Measurements from ENCODE around the gene F5.

F5 gene

DNA sequence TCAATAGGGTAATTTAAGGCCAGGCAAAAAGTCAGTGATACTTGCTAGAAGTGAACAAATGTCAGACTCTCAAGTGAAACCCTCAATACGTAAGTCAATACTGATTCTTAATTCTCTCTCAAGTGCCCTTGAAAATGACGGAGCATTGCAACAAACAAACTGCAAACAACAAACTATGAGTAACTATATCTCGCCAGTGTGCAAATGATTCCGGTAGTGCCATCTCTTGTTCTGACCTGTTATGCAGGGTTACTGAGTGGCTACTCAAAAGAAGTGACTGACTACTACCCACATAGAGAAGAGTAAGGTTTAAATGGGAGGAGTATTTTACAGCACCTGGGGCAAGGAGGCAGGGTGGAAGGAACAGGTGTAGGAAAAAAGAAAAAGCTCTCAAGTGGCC lies 102.2 kb downstream of the F5 start:
- H3K9ac ChIP-seq (ENCODE audit: low read length): peak overlapping the region; percentile 8
- no peaks in the 10 kb centered on the region for H3K9me3 ChIP-seq (ENCODE audit: low read length)
- no peaks in the 10 kb centered on the region for H3K27me3 ChIP-seq (ENCODE audit: control insufficient read depth in 1 of 2, insufficient read depth in 2 of 2, low read length in 2 of 2)
- peaks cover 37% of the 10 kb centered on the region for H3K4me1 ChIP-seq (ENCODE audit: insufficient read depth, low read length)
- H3K4me3 ChIP-seq (ENCODE audit: low read depth in 1 of 2, low read length in 2 of 2): peak overlapping the region; percentile 29 to 83
- H3K36me3 ChIP-seq (ENCODE audit: insufficient read depth, low read length): no peaks in the 10 kb centered on the region
- H3K27ac ChIP-seq (ENCODE audit: low read depth, low read length): no peak overlapping the region

GRCh38 chr1:169483500-169483966 lies 102.7 kb downstream of the F5 start:
- no peaks in the 10 kb centered on the region for H3K36me3 ChIP-seq (ENCODE audit: insufficient read depth, low read length)
- H3K4me3 ChIP-seq (ENCODE audit: low read depth in 1 of 2, low read length in 2 of 2): peak overlapping the region; percentile 24 to 83
- peak overlapping the region; percentile 4 for H3K27ac ChIP-seq (ENCODE audit: low read depth, low read length)
- H3K9ac ChIP-seq (ENCODE audit: low read length): peak overlapping the region; percentile 8
- no peaks in the 10 kb centered on the region for H3K9me3 ChIP-seq (ENCODE audit: low read length)
- H3K4me1 ChIP-seq (ENCODE audit: insufficient read depth, low read length): peaks cover 37% of the 10 kb centered on the region
- no peaks in the 10 kb centered on the region for H3K27me3 ChIP-seq (ENCODE audit: control insufficient read depth in 1 of 2, insufficient read depth in 2 of 2, low read length in 2 of 2)

DNA sequence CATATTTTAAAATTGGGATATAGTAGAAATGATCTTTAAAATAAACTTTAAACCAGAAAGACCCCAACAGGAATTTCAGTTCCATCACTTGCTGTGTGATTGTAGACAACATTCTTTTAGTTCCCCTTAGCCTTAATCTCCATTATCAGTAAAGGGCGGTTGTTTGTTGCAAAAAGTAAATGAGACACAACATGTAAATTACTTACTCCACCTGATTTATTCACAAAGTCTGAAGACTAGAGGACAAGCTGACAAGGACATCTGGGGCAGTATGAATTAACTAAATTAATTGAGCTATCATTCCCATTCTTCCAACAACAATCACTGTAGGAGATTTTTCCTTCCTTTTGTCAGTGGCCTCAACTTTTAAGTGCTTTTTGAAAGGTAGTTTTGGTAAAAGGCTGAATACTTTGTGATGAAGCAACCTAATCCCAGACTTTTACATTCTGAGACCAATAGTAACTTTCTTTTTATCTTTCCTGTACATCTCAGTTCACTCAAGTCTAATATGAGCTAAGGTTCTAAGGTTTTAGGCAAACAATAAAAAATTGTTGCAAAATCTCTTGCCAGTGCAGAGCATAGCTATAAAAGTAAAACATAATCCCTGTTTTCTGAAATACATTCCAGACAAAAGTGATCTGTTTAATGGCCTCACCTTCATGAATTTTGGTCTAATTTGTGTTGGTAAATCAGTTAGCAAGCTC lies 106.8 kb downstream of the F5 start:
- no peak overlapping the region for H3K4me3 ChIP-seq (ENCODE audit: low read depth in 1 of 2, low read length in 2 of 2)
- H3K9me3 ChIP-seq (ENCODE audit: low read length): no peaks in the 10 kb centered on the region
- no peaks in the 10 kb centered on the region for H3K27me3 ChIP-seq (ENCODE audit: control insufficient read depth in 1 of 2, insufficient read depth in 2 of 2, low read length in 2 of 2)
- H3K9ac ChIP-seq (ENCODE audit: low read length): no peak overlapping the region
- no peak overlapping the region for H3K27ac ChIP-seq (ENCODE audit: low read depth, low read length)
- no peaks in the 10 kb centered on the region for H3K36me3 ChIP-seq (ENCODE audit: insufficient read depth, low read length)
- peaks cover 22% of the 10 kb centered on the region for H3K4me1 ChIP-seq (ENCODE audit: insufficient read depth, low read length)

DNA sequence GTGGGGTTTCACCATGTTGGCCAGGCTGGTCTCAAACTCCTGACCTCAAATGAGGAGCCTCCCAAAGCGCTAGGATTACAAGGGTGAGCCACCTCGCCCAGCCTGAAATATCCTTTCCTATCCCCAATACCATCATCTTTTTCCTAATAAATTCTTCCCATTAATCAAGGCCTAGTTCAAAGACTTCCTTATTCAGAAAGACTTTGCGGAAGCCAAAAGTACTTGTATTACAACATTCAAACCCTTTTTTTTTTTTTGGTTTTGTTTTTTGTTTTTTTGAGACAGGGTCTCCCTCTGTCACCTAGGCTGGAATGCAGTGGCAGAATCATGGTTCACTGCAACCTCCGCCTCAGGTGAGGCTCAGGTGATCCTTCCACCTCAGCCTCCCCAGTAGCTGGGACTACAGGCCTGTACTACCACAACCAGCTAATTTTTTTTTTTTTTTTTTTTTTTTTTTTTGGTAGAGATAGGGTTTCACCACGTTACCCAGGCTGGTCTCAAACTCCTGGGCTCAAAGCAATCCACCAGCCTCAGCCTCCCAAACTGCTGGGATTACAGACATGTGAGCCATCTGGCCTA lies 108.1 kb downstream of the F5 start:
- Histone ChIP-seq H3K27ac (ENCODE audit: low read depth, low read length) (no peak overlapping the region), H3K9ac (ENCODE audit: low read length) (no peak overlapping the region), H3K4me1 (ENCODE audit: insufficient read depth, low read length) (peaks cover 8% of the 10 kb centered on the region), H3K27me3 (ENCODE audit: control insufficient read depth in 1 of 2, insufficient read depth in 2 of 2, low read length in 2 of 2) (no peaks in the 10 kb centered on the region), H3K4me3 (ENCODE audit: low read depth in 1 of 2, low read length in 2 of 2) (no peak overlapping the region), H3K9me3 (ENCODE audit: low read length) (no peaks in the 10 kb centered on the region), H3K36me3 (ENCODE audit: insufficient read depth, low read length) (no peaks in the 10 kb centered on the region)

DNA sequence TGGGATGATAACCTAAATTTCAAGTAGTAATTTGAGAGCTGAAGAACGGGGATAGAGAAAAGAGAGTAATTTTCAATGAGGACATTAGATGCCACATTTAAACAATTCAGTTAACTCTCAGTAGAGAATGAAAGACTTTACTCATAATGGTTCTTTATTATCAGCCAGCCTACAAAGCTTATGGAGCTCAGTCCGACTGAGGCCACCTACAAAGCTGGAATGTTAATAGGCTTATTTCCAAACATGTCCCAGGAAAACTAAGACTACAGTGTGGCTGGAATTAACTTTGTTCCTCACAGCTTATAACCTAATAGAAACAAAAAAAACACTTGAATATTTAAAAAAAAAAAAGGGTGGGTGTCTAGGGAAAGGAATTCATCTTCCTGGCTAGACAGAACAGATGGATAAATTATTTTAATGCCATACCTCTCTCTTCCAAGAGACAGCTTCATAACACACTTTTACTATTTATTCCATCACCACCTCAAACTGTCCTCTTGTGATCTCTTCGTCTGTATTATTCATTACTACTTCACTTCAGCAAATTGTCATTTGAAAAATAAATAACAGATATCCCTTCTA lies 110.4 kb downstream of the F5 start:
- no peak overlapping the region for H3K4me3 ChIP-seq (ENCODE audit: low read depth in 1 of 2, low read length in 2 of 2)
- H3K4me1 ChIP-seq (ENCODE audit: insufficient read depth, low read length): peaks cover 3% of the 10 kb centered on the region
- no peaks in the 10 kb centered on the region for H3K9me3 ChIP-seq (ENCODE audit: low read length)
- H3K9ac ChIP-seq (ENCODE audit: low read length): no peak overlapping the region
- no peak overlapping the region for H3K27ac ChIP-seq (ENCODE audit: low read depth, low read length)
- no peaks in the 10 kb centered on the region for H3K36me3 ChIP-seq (ENCODE audit: insufficient read depth, low read length)
- H3K27me3 ChIP-seq (ENCODE audit: control insufficient read depth in 1 of 2, insufficient read depth in 2 of 2, low read length in 2 of 2): no peaks in the 10 kb centered on the region

DNA sequence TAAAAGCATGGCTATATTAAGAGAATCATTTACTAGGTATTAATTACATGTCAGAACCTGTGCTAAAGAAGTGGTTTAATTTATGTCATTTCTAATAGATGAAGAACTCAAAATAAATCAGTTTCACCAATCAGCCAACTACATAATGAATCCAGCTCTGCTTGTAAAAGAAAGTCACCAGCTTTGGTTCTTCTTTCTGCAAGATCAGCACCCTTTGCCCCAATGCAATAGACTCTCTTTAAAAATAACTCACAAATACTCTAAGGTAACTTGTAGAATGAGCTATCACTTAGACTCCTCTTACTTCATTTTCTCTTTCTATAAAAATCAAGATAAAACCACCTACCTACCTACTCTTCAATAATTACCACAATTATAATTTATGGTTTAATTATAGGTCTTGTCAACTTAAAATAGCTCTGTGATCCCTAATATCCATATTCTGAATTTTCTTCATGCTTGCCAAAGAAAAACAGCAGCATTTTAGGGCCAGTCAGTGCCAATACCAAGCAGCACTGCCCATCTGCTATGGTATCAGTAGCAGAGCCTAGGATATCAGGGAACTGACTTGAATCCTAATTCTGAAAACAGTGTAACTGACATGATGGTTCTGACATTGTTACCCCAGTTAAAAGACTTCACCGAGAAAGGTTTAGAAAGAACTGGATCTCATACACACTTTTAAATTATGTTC lies 111.8 kb downstream of the F5 start:
- H3K27ac ChIP-seq (ENCODE audit: low read depth, low read length): no peak overlapping the region
- H3K9me3 ChIP-seq (ENCODE audit: low read length): no peaks in the 10 kb centered on the region
- H3K4me3 ChIP-seq (ENCODE audit: low read depth in 1 of 2, low read length in 2 of 2): no peak overlapping the region
- no peaks in the 10 kb centered on the region for H3K36me3 ChIP-seq (ENCODE audit: insufficient read depth, low read length)
- no peaks in the 10 kb centered on the region for H3K27me3 ChIP-seq (ENCODE audit: control insufficient read depth in 1 of 2, insufficient read depth in 2 of 2, low read length in 2 of 2)
- no peak overlapping the region for H3K9ac ChIP-seq (ENCODE audit: low read length)
- H3K4me1 ChIP-seq (ENCODE audit: insufficient read depth, low read length): no peaks in the 10 kb centered on the region

DNA sequence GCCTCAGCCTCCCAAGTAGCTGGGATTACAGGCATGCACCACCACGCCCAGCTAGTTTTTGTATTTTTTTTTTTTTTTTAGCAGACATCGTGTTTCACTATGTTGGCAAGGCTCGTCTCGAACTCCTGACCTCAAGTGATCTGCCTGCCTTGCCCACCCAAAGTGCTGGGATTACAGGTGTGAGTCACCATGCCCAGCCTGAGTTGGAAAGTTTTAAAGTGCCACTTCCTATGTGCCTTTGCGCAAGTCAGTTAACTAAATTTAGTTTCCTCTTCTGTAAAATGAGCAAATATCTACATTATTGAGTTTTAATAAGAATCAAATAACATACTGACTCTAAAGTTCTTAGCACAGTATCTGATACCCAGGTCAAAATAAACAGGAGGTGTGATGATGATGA lies 112.9 kb downstream of the F5 start:
- H3K4me1 ChIP-seq (ENCODE audit: insufficient read depth, low read length): no peaks in the 10 kb centered on the region
- H3K9me3 ChIP-seq (ENCODE audit: low read length): no peaks in the 10 kb centered on the region
- H3K4me3 ChIP-seq (ENCODE audit: low read depth in 1 of 2, low read length in 2 of 2): no peak overlapping the region
- H3K9ac ChIP-seq (ENCODE audit: low read length): no peak overlapping the region
- no peak overlapping the region for H3K27ac ChIP-seq (ENCODE audit: low read depth, low read length)
- H3K36me3 ChIP-seq (ENCODE audit: insufficient read depth, low read length): no peaks in the 10 kb centered on the region
- H3K27me3 ChIP-seq (ENCODE audit: control insufficient read depth in 1 of 2, insufficient read depth in 2 of 2, low read length in 2 of 2): no peaks in the 10 kb centered on the region

DNA sequence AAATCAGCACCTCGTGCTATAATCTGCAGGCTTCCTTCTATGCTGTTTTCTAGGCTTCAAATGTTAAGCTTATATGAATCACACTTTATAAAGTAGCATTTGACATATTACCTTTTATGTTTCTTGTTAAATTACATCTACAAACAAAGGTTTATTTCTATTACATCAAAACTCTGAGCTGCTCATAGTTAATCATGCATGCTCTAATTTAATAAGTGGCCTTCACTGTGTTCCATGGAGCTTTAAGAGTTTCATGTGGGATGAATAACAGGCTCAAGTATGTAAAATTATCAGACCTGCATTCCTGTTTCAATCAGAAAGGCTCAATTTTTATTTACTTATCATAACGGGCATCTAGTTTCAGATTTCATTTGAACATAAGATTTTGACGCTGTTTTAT lies 113.5 kb downstream of the F5 start:
- no peak overlapping the region for H3K9ac ChIP-seq (ENCODE audit: low read length)
- H3K4me1 ChIP-seq (ENCODE audit: insufficient read depth, low read length): no peaks in the 10 kb centered on the region
- H3K9me3 ChIP-seq (ENCODE audit: low read length): no peaks in the 10 kb centered on the region
- H3K4me3 ChIP-seq (ENCODE audit: low read depth in 1 of 2, low read length in 2 of 2): no peak overlapping the region
- no peaks in the 10 kb centered on the region for H3K27me3 ChIP-seq (ENCODE audit: control insufficient read depth in 1 of 2, insufficient read depth in 2 of 2, low read length in 2 of 2)
- no peak overlapping the region for H3K27ac ChIP-seq (ENCODE audit: low read depth, low read length)
- no peaks in the 10 kb centered on the region for H3K36me3 ChIP-seq (ENCODE audit: insufficient read depth, low read length)

DNA sequence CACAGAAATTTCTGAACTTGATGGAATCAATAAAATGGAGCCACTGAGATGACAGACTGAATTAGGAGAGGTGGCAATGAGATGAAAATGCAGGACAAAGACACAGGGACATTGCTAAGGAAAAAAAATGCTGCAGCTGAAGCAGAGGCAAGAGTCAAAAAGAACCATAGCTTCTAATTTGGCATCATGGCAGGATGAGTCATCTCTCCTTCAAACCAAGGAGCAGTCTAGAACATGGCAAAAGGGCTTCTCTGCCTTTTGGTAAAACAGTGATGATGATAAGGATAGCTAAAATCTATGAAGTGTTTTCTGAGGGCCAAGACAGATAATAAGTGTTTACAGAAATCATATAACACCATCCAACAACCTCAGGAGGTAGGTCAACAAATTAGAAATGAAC lies 117.3 kb downstream of the F5 start:
- Histone ChIP-seq H3K4me1 (ENCODE audit: insufficient read depth, low read length) (no peaks in the 10 kb centered on the region), H3K9ac (ENCODE audit: low read length) (no peak overlapping the region), H3K27ac (ENCODE audit: low read depth, low read length) (no peak overlapping the region), H3K9me3 (ENCODE audit: low read length) (no peaks in the 10 kb centered on the region), H3K4me3 (ENCODE audit: low read depth in 1 of 2, low read length in 2 of 2) (no peak overlapping the region), H3K27me3 (ENCODE audit: control insufficient read depth in 1 of 2, insufficient read depth in 2 of 2, low read length in 2 of 2) (no peaks in the 10 kb centered on the region), H3K36me3 (ENCODE audit: insufficient read depth, low read length) (no peaks in the 10 kb centered on the region)

DNA sequence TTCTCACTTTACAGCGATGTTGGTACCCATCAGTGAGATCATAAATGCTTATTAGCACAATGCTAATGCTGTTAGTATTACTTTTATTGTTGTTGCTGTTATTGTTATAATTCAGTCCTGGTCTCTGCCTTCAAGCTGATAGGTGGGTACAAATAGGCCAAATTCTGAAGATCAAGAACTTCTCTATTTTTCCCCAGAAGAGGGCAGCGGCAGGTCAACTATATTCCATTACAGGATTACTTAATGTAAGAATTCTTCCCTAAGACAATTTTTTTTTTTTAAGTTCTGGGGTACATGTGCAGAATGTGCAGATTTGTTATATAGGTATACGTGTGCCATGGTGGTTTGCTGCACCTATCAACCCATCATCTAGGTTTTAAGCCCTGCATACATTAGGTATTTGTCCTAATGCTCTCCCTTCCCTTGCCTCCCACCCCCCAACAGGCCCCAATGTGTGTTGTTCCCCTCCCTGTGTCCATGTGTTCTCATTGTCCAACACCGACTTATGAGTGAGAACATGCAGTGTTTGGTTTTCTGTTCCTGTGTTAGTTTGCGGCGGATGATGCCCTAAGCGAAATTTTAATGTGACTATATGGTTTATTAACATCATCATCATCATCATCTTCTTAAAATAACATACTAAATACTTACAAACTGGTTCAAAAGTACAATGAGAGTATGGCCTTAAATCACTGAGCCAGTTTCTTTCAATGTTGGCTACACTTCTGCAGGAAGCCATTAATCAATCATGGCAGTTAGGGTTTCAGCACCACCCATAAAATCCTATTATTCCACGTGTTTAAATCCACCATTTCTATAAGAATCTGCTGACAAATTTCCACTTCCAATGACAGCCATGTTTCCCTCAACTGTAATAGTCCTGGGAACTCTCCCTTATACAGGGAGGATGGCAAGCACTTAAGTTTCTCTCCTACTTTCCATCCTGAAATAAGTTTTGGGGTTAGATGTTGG lies 119.7 kb downstream of the F5 start:
- no peak overlapping the region for H3K9ac ChIP-seq (ENCODE audit: low read length)
- H3K36me3 ChIP-seq (ENCODE audit: insufficient read depth, low read length): no peaks in the 10 kb centered on the region

GRCh38 chr1:169465281-169465680 lies 121.0 kb downstream of the F5 start:
- Histone ChIP-seq H3K27me3 (ENCODE audit: control insufficient read depth in 1 of 2, insufficient read depth in 2 of 2, low read length in 2 of 2) (peaks cover 0 to 4% of the 10 kb centered on the region in 2 donors), H3K4me3 (ENCODE audit: low read depth in 1 of 2, low read length in 2 of 2) (no peak overlapping the region), H3K4me1 (ENCODE audit: insufficient read depth, low read length) (peaks cover 6% of the 10 kb centered on the region), H3K9me3 (ENCODE audit: low read length) (no peaks in the 10 kb centered on the region), H3K36me3 (ENCODE audit: insufficient read depth, low read length) (no peaks in the 10 kb centered on the region), H3K27ac (ENCODE audit: low read depth, low read length) (no peak overlapping the region), H3K9ac (ENCODE audit: low read length) (no peak overlapping the region)

More for the DNA sequence above, 119.7 kb downstream of the F5 start:
- Histone ChIP-seq H3K4me1 (ENCODE audit: insufficient read depth, low read length) (no peaks in the 10 kb centered on the region), H3K4me3 (ENCODE audit: low read depth in 1 of 2, low read length in 2 of 2) (no peak overlapping the region), H3K27me3 (ENCODE audit: control insufficient read depth in 1 of 2, insufficient read depth in 2 of 2, low read length in 2 of 2) (no peaks in the 10 kb centered on the region), H3K9me3 (ENCODE audit: low read length) (no peaks in the 10 kb centered on the region), H3K27ac (ENCODE audit: low read depth, low read length) (no peak overlapping the region)

Measured in muscle layer of colon (tissue), 2 donors.